ENCODE data around the gene MRPL38.
"Not testable (repeated sequence)": the region's sequence is repeated elsewhere in the genome, so short reads cannot be mapped to it uniquely, and the experiment has no call there.

MRPL38 gene

GRCh38 chr17:75854101-75854748 lies 50.5 kb downstream of the MRPL38 start:
- DNase-seq (ENCODE audit: low read depth), result no peak

- DNase-seq (ENCODE audit: low read depth), result no peak
Observed at GRCh38 chr17:75853433-75853832, 51.3 kb downstream of the MRPL38 start.

DNA sequence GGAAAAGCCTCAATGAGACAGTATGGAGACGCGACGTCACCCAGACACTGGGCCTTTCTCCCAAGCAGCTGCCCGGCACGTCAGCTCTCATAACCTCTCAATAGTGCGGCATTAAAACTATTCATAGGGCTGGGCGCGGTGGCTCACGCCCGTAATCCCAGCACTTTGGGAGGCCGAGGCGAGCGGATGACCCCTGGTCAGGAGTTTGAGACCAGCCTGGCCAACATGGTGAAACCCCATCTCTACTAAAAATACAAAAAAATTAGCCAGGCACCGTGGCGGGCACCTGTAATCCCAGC lies 53.0 kb downstream of the MRPL38 start:
- not testable (repeated sequence) for DNase-seq (ENCODE audit: low read depth)

GRCh38 chr17:75850928-75851692 lies 53.6 kb downstream of the MRPL38 start:
- no peak for DNase-seq (ENCODE audit: low read depth)

DNA sequence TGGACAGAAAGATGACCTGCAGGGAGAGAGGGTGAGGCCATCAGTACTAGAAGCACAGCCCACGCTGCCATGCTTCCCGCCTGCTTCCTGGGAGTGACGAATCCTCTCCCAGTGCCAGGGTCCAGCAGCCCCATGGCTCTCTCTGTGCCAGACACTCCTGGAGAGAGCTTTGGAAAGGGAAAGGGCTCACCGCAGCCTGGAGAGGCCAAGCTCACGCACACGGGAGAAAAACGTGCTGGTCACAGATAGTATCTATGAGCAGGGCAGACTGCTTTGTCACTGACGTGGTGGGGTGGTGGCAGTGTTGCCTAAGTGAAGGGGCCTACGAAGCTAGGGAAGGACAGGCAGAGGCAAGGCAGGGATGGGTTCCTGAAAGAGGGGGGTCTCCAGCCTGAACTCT lies 55.0 kb downstream of the MRPL38 start:
- no peak for DNase-seq (ENCODE audit: low read depth)

- DNase-seq (ENCODE audit: low read depth), result no peak
Observed at GRCh38 chr17:75849279-75849646, 55.4 kb downstream of the MRPL38 start.

Data from CMK (cell line).